Osteoblast (primary cell): ENCODE data around the gene BCL2. TPM values are rescaled to one million over a fixed set of nuclear protein-coding genes. Genes with fewer than 3 reads are reported as not detected.

Experiments used
- DNase-seq: peaks from one replicate; pipeline ENCODE4 v3.0.0; 2011; ENCODE audit warnings: low spot score, mixed read lengths; ENCODE audit not compliant: insufficient read length; ENCODE audit errors: missing footprints
- H2AFZ ChIP-seq: 2 replicates; pipeline ENCODE4 v1.6.0; 2011; ENCODE audit warnings: mild to moderate bottlenecking, low read length
- H3K27ac ChIP-seq: 2 replicates; pipeline ENCODE4 v1.5.1; 2011; ENCODE audit warnings: mild to moderate bottlenecking, low read depth, low read length, moderate library complexity
- H3K27me3 ChIP-seq: 2 replicates; pipeline ENCODE4 v1.6.0; 2012; ENCODE audit warnings: mild to moderate bottlenecking, control low read depth, inconsistent platforms, low read length, moderate library complexity; ENCODE audit not compliant: insufficient read depth
- H3K36me3 ChIP-seq: 2 replicates; pipeline ENCODE4 v1.5.1; 2011; ENCODE audit warnings: mild to moderate bottlenecking, low read length, control low read depth, moderate library complexity; ENCODE audit not compliant: insufficient read depth
- H3K4me1 ChIP-seq: 2 replicates; pipeline ENCODE4 v1.5.1; 2011; ENCODE audit warnings: mild to moderate bottlenecking, low read length, control low read depth, moderate library complexity; ENCODE audit not compliant: insufficient read depth
- H3K4me2 ChIP-seq: 2 replicates; pipeline ENCODE4 v1.6.0; 2011; ENCODE audit warnings: mild to moderate bottlenecking, low read length; ENCODE audit not compliant: insufficient read depth
- H3K4me3 ChIP-seq: fragments of 200-600 bp; sonication (generic); 3 replicates; pipeline ENCODE4 v1.5.1; 2012; ENCODE audit warnings: mild to moderate bottlenecking, low read length, inconsistent platforms; ENCODE audit not compliant: insufficient read depth
- H3K79me2 ChIP-seq: 2 replicates; pipeline ENCODE4 v1.6.0; 2012; ENCODE audit warnings: mild to moderate bottlenecking, low read length, control low read depth, inconsistent platforms; ENCODE audit not compliant: insufficient read depth
- H3K9me3 ChIP-seq: 2 replicates; pipeline ENCODE4 v1.5.1; 2011; ENCODE audit warnings: low read depth, low read length, control low read depth
- H4K20me1 ChIP-seq: 2 replicates; pipeline ENCODE4 v1.6.0; 2012; ENCODE audit warnings: mild to moderate bottlenecking, low read length, control low read depth; ENCODE audit not compliant: insufficient read depth
- CTCF ChIP-seq: IDR thresholded peaks from 2 replicates; pipeline ENCODE4 v1.5.1; 2011; ENCODE audit warnings: mild to moderate bottlenecking, low read depth, low read length, moderate library complexity; ENCODE audit errors: extremely low read depth
- total RNA-seq: library from RNA; depleted of rRNA; stranded (reverse); fragments of >200 nt; gene quantifications from 2 replicates; pipeline ENCODE4 v1.2.3, GENCODE V29; 2012

The BCL2 gene
- total RNA-seq, 1 donor: 11.9 TPM

DNA sequence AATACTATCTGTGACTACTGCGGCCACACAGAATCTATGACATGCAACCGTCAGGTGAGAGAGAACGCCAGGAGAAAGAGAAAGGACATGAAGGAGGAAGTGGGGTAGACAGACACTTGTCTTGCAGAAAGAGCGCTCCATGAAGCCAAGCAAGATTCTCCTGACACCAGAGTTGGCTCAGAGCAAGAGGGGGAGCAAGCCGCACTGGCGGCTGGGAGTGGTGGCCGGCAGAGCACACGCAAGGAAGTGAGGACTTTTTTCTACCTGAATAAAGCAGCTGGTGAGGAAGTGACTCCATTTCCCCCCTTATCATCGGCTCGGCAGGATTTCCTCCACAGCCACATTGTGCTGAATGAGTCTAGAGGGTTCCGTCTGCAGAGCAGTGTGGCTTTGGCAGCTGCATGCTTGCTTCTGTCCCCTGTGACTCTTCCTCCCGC is 181.6 kb downstream of the BCL2 start:
- H3K36me3 ChIP-seq: no peaks in the 10 kb centered on the region
- peak overlapping the region; percentile 72 for H3K4me2 ChIP-seq
- peak overlapping the region; percentile 62 for H3K4me3 ChIP-seq
- no peak for DNase-seq
- no peaks in the 10 kb centered on the region for H3K9me3 ChIP-seq
- peaks cover 27% of the 10 kb centered on the region for H3K27me3 ChIP-seq
- H3K27ac ChIP-seq: no peak overlapping the region
- no peaks in the 10 kb centered on the region for H3K79me2 ChIP-seq
- H4K20me1 ChIP-seq: no peaks in the 10 kb centered on the region
- no peak for TF ChIP-seq CTCF
- H2AFZ ChIP-seq: peak overlapping the region; percentile 82
- H3K4me1 ChIP-seq: peaks cover 7% of the 10 kb centered on the region

GRCh38 chr18:63135101-63135500 is 184.5 kb downstream of the BCL2 start:
- Histone ChIP-seq H4K20me1 (no peaks in the 10 kb centered on the region), H3K4me2 (no peak overlapping the region), H3K4me1 (peaks cover 7% of the 10 kb centered on the region), H2AFZ (no peak overlapping the region), H3K79me2 (no peaks in the 10 kb centered on the region), H3K36me3 (no peaks in the 10 kb centered on the region), H3K27me3 (peaks cover 34% of the 10 kb centered on the region), H3K27ac (no peak overlapping the region), H3K9me3 (no peaks in the 10 kb centered on the region), H3K4me3 (no peak overlapping the region)
- TF ChIP-seq CTCF: no peak
- DNase-seq: no peak

- no peak for TF ChIP-seq CTCF
Observed at GRCh38 chr18:63132819-63133200, 186.8 kb downstream of the BCL2 start.

GRCh38 chr18:63131959-63132818 is 187.4 kb downstream of the BCL2 start:
- no peak overlapping the region for H3K27ac ChIP-seq
- no peaks in the 10 kb centered on the region for H4K20me1 ChIP-seq
- no peaks in the 10 kb centered on the region for H3K36me3 ChIP-seq
- no peak overlapping the region for H3K4me3 ChIP-seq
- H3K27me3 ChIP-seq: peaks cover 24% of the 10 kb centered on the region
- no peak for TF ChIP-seq CTCF
- no peaks in the 10 kb centered on the region for H3K79me2 ChIP-seq
- H3K4me2 ChIP-seq: no peak overlapping the region
- H2AFZ ChIP-seq: no peak overlapping the region
- no peaks in the 10 kb centered on the region for H3K9me3 ChIP-seq
- H3K4me1 ChIP-seq: no peaks in the 10 kb centered on the region
- DNase-seq: no peak

More at GRCh38 chr18:63132819-63133200, 186.8 kb downstream of the BCL2 start:
- no peaks in the 10 kb centered on the region for H3K9me3 ChIP-seq
- no peak overlapping the region for H2AFZ ChIP-seq
- no peaks in the 10 kb centered on the region for H4K20me1 ChIP-seq
- H3K4me3 ChIP-seq: no peak overlapping the region
- H3K79me2 ChIP-seq: no peaks in the 10 kb centered on the region
- no peak for DNase-seq
- H3K27ac ChIP-seq: no peak overlapping the region
- H3K4me1 ChIP-seq: no peaks in the 10 kb centered on the region
- no peaks in the 10 kb centered on the region for H3K36me3 ChIP-seq
- H3K4me2 ChIP-seq: no peak overlapping the region
- H3K27me3 ChIP-seq: peaks cover 30% of the 10 kb centered on the region
